Mucosa of descending colon (tissue), 3 donors: ENCODE results near the gene DRAXIN. TPM values are rescaled to one million over a fixed set of nuclear protein-coding genes. Genes with fewer than 3 reads are reported as not detected.

Experiments
- ATAC-seq: fragments of 200-7000 bp; cut with Tn5 transposase; one replicate; pipeline ENCODE4 v1.9.1; 2020; ENCODE audit warnings: mild to moderate bottlenecking, moderate library complexity
- DNase-seq, 3 donors: peaks; one replicate each; pipeline ENCODE4 v3.0.0-alpha.2; 2020
- H3K36me3 ChIP-seq: fragments of 200-600 bp; one replicate; pipeline ENCODE4 v1.8.0; 2021; ENCODE audit warnings: low read depth, mild to moderate bottlenecking
- H3K4me1 ChIP-seq: fragments of 200-600 bp; one replicate; pipeline ENCODE4 v1.8.0; 2021; ENCODE audit warnings: low read depth, mild to moderate bottlenecking
- H3K4me3 ChIP-seq: fragments of 200-600 bp; one replicate; pipeline ENCODE4 v1.8.0; 2021; ENCODE audit warnings: mild to moderate bottlenecking
- H3K9me3 ChIP-seq: fragments of 200-600 bp; one replicate; pipeline ENCODE4 v1.8.0; 2021; ENCODE audit warnings: mild to moderate bottlenecking
- intact Hi-C, 2 donors: fragments of 100-400 bp; cut with DNase I in 1 of 2; cut with micrococcal nuclease in 1 of 2; formaldehyde crosslinking; loops; one replicate each; pipeline versions ENCODE4 v1.11.0 to v1.11.1; 2022; cut with DNase I, micrococcal nuclease
- total RNA-seq, 3 donors: library from RNA; stranded (reverse); fragmentation: NEBNext Ultra II Directional in 2 of 3; extraction: Animal tissue kit (Norgen Biotek cat#: 25700) in 2 of 3; gene quantifications; one replicate each; pipeline versions ENCODE4 v1.2.1 to v1.2.4, GENCODE V29; 2021 to 2023
- TF ChIP-seq, protein P1 (sequence below): fragments of 200-600 bp; IDR thresholded peaks from one replicate; pipeline ENCODE4 v1.8.0; 2022; ENCODE audit warnings: antibody characterized with exemption, mild to moderate bottlenecking
- donor health status: DM: no; HTN: no; CAD: no; lungs with moderate emphysema.
- donor health status: DM: no; HTN: no; CAD: no.
- donor health status: DM: no; HTN: yes; CAD: no.

Gene DRAXIN
- total RNA-seq, 3 donors from 2014 or later = 0.10 to 0.19 (median 0.17) TPM

DNA sequence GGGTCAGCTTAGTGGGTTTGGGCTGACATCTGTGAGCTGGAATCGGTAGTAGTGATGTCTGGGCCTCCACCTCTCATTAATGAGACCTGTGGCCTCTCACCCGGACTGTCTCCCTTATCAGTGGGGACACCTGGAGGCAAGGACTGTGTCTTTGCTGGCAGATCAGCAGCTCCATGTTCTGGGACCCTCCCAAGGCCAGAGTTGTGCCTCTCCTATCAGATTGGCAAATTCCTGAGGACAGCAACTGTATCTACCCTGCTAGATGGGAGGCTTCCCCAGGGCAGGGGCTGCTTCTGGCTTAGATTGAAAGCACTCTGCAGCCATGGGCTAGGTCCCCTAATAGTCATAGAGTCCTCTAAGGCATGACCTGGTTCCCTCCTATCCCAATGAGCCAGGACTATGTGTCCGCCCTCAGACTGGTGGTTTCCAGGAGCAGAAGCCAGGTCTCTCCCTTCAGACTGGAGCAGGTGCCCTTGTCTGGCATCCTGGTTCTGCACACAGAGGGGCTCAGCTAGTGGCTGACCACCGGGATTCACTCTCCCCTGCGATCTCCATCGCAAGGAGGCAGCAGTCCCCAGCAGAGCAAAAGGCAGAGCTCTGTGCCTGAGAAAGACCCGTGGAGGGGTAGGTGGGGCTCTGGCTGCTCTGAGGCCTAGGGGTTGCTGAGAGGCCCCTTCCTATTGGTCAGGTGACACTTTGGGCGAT is 5.8 kb downstream of the DRAXIN start:
- H3K9me3 ChIP-seq = no peaks in the 10 kb centered on the region
- H3K4me3 ChIP-seq = no peak overlapping the region
- ATAC-seq (no peak), DNase-seq (no peak)
- no peaks in the 10 kb centered on the region for H3K4me1 ChIP-seq
- no peaks in the 10 kb centered on the region for H3K36me3 ChIP-seq
- intact Hi-C loops = no loop called here
- TF ChIP-seq, protein P1, sequence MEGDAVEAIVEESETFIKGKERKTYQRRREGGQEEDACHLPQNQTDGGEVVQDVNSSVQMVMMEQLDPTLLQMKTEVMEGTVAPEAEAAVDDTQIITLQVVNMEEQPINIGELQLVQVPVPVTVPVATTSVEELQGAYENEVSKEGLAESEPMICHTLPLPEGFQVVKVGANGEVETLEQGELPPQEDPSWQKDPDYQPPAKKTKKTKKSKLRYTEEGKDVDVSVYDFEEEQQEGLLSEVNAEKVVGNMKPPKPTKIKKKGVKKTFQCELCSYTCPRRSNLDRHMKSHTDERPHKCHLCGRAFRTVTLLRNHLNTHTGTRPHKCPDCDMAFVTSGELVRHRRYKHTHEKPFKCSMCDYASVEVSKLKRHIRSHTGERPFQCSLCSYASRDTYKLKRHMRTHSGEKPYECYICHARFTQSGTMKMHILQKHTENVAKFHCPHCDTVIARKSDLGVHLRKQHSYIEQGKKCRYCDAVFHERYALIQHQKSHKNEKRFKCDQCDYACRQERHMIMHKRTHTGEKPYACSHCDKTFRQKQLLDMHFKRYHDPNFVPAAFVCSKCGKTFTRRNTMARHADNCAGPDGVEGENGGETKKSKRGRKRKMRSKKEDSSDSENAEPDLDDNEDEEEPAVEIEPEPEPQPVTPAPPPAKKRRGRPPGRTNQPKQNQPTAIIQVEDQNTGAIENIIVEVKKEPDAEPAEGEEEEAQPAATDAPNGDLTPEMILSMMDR = no peak

DNA sequence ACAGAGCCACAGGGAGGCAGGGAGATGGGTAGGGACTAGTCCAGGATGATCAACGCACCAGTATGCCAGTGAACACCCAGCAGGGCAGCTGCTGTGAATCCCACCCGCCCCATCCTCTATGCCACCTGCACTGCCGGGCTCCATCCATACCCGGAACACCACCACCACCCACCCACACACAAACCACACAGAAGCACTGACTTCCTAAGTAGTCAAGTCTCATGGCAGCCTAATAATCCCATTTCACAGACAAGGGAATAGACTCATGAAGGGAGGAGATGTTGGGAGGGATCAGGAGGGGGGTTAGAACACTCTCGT is 6.3 kb downstream of the DRAXIN start:
- ATAC-seq = no peak

GRCh38 chr1:11700601-11701467 is 9.3 kb downstream of the DRAXIN start:
- no peaks in the 10 kb centered on the region for H3K4me1 ChIP-seq
- ATAC-seq = no peak
- DNase-seq = no peak
- no peaks in the 10 kb centered on the region for H3K36me3 ChIP-seq
- intact Hi-C loops = no loop called here
- H3K4me3 ChIP-seq = no peak overlapping the region
- TF ChIP-seq, protein P1 = no peak
- no peaks in the 10 kb centered on the region for H3K9me3 ChIP-seq

More for the DNA sequence above, 6.3 kb downstream of the DRAXIN start:
- Histone ChIP-seq H3K9me3 (no peaks in the 10 kb centered on the region), H3K36me3 (no peaks in the 10 kb centered on the region), H3K4me1 (no peaks in the 10 kb centered on the region), H3K4me3 (no peak overlapping the region)
- no peak for DNase-seq
- intact Hi-C loops = no loop called here
- TF ChIP-seq, protein P1 = no peak

DNA sequence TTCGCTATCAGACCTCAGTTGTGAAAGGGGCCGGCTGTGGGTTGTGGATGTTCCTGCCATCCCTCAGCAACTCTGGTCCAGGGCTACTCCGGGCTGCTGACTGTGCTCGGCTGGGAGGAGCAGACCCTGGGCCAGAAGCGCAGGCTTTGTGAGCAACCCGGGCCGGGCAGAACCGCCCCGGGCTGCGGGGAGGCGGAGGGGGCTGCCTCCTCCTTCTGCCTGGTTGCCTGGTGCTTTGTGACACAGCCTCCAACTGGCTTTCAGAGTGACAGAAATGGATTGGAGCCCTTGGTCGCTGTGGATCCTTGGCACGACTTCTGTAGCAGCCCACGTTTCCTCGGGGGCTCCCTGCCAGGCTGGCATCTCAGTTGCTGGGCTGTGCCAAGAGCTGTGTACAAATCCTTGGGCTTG is 10.0 kb downstream of the DRAXIN start:
- DNase-seq = no peak
- intact Hi-C loops = no loop called here

GRCh38 chr1:11701981-11702803 is 10.7 kb downstream of the DRAXIN start:
- ATAC-seq (no peak), DNase-seq (no peak)
- no peaks in the 10 kb centered on the region for H3K4me1 ChIP-seq
- TF ChIP-seq, protein P1 = no peak
- no peaks in the 10 kb centered on the region for H3K9me3 ChIP-seq
- no peaks in the 10 kb centered on the region for H3K36me3 ChIP-seq
- intact Hi-C loops = no loop called here
- H3K4me3 ChIP-seq = no peak overlapping the region

More for the DNA sequence above, 10.0 kb downstream of the DRAXIN start:
- Histone ChIP-seq H3K36me3 (no peaks in the 10 kb centered on the region), H3K9me3 (no peaks in the 10 kb centered on the region), H3K4me3 (no peak overlapping the region), H3K4me1 (no peaks in the 10 kb centered on the region)
- TF ChIP-seq, protein P1 = no peak
- ATAC-seq = no peak
